CD4-positive, alpha-beta T cell (primary cell): ENCODE measurements around the gene SMARCA2. TPM values are rescaled to one million over a fixed set of nuclear protein-coding genes. Genes with fewer than 3 reads are reported as not detected.

ENCODE experiments used
- ATAC-seq: fragments of 200-7000 bp; cut with Tn5 transposase; one replicate; pipeline ENCODE4 v1.10.0; 2022; ENCODE audit warnings: mild to moderate bottlenecking; ENCODE audit not compliant: poor library complexity
- CTCF ChIA-PET: fragments of 350-600 bp; sonication (Branson Sonifier 250); formaldehyde crosslinking; loops from one replicate; lab custom pipeline; 2021; ENCODE audit warnings: antibody characterized with exemption, inconsistent platforms; lab: Charles Lee
- POLR2A ChIA-PET: fragments of 350-600 bp; sonication (Branson Sonifier 250); formaldehyde crosslinking; loops from one replicate; lab custom pipeline; 2021; ENCODE audit warnings: antibody characterized with exemption, inconsistent platforms; lab: Charles Lee
- DNase-seq, 14 experiments: peaks; one replicate each; pipeline ENCODE4 v3.0.0-alpha.2; 2013 to 2020; ENCODE audit warnings: mixed read lengths in 2 of 14
- H3K27ac ChIP-seq, 2 donors: one replicate each; pipeline versions ENCODE4 v1.5.1 to v1.7.0; 2013; ENCODE audit warnings: low read length in 2 of 2, low read depth in 1 of 2, mild to moderate bottlenecking in 1 of 2
- H3K27me3 ChIP-seq, 2 experiments: 1 replicate in 1 of 2; 2 replicates in 1 of 2; pipeline versions ENCODE4 v1.6.1 to v1.7.0; 2013; ENCODE audit warnings: low read length in 2 of 2, control low read depth in 1 of 2, mild to moderate bottlenecking in 1 of 2, moderate library complexity in 1 of 2; ENCODE audit not compliant: insufficient read depth in 2 of 2, control insufficient read depth in 1 of 2
- H3K36me3 ChIP-seq: one replicate; pipeline ENCODE4 v1.6.1; 2013; ENCODE audit warnings: low read length, control low read depth; ENCODE audit not compliant: insufficient read depth
- H3K4me1 ChIP-seq: one replicate; pipeline ENCODE4 v1.6.1; 2013; ENCODE audit warnings: low read length, control low read depth; ENCODE audit not compliant: insufficient read depth
- H3K4me3 ChIP-seq: one replicate; pipeline ENCODE4 v1.5.1; 2013; ENCODE audit warnings: mild to moderate bottlenecking, low read length, moderate library complexity
- H3K9me3 ChIP-seq, 2 experiments: 1 replicate in 1 of 2; 2 replicates in 1 of 2; pipeline versions ENCODE4 v1.6.1 to v1.7.0; 2013; ENCODE audit warnings: low read length in 2 of 2, mild to moderate bottlenecking in 2 of 2, control low read depth in 1 of 2, moderate library complexity in 1 of 2; ENCODE audit not compliant: control insufficient read depth in 1 of 2, insufficient read depth in 1 of 2
- H3K27ac Mint-ChIP-seq: one replicate; pipeline ENCODE4 v1.8.0; 2020; ENCODE audit warnings: mixed read lengths
- H3K27me3 Mint-ChIP-seq: one replicate; pipeline ENCODE4 v1.8.0; 2021; ENCODE audit warnings: mixed read lengths
- H3K36me3 Mint-ChIP-seq: one replicate; pipeline ENCODE4 v1.8.0; 2021; ENCODE audit warnings: low read depth, mixed read lengths
- H3K4me1 Mint-ChIP-seq: one replicate; pipeline ENCODE4 v1.8.0; 2021; ENCODE audit warnings: low read depth, mixed read lengths
- H3K4me3 Mint-ChIP-seq: one replicate; pipeline ENCODE4 v1.8.0; 2020; ENCODE audit warnings: mild to moderate bottlenecking, mixed read lengths
- H3K9me3 Mint-ChIP-seq: one replicate; pipeline ENCODE4 v1.8.0; 2020; ENCODE audit warnings: mixed read lengths
- CTCF ChIP-seq: fragments of 200-600 bp; IDR thresholded peaks from one replicate; pipeline ENCODE4 v1.8.0; 2022; ENCODE audit warnings: antibody characterized with exemption, mild to moderate bottlenecking
- intact Hi-C, 2 experiments: fragments of 100-400 bp; cut with DNase I in 1 of 2; cut with micrococcal nuclease in 1 of 2; formaldehyde crosslinking; loops; one replicate each; pipeline versions ENCODE4 v1.15.1 to v1.9.0; 2023 to 2025; cut with DNase I, micrococcal nuclease
- total RNA-seq, 174 experiments: library from RNA in 2 of 174; stranded (reverse) in 2 of 174; gene quantifications; one replicate each; pipeline ENCODE4 v1.2.3 and lab custom pipeline; 2021 to 2026

Gene SMARCA2
- total RNA-seq, 2 experiments from 2014 or later = 268 to 272 TPM

DNA sequence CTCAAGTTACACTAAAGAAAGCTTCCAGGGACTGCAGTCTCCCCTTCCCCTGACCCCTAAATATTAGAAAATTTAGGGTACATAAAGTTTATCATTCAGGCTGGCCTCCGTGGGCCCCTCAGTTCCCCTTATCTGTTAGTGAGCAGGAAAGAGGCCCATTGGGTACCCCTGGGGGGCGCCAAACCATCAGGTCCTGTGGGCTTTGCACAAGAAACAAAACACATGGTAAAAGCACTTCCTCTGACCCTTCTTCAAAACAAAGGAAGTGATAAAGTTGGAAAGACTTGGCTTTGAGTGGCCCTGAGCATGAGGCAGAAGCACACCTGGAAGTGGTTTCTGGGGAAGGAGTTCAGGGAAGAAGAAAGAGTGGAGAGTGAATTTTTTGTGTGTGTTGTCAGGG lies 213.0 kb downstream of the SMARCA2 start:
- no peak overlapping the region for H3K4me3 ChIP-seq
- H3K4me1 ChIP-seq = no peaks in the 10 kb centered on the region
- TF ChIP-seq CTCF = no peak
- H3K4me3 Mint-ChIP-seq = no peak overlapping the region
- POLR2A ChIA-PET = no interaction called here
- DNase-seq (no peak), ATAC-seq (no peak)
- H3K36me3 ChIP-seq = no peaks in the 10 kb centered on the region
- no peaks in the 10 kb centered on the region for H3K27me3 ChIP-seq
- CTCF ChIA-PET = no interaction called here
- intact Hi-C loops = loop anchor here in 1 of 2 experiments (5.0 kb wide), 1 partner anchor 366 kb away; no protein-coding TSS in a partner anchor
- H3K27me3 Mint-ChIP-seq = no peaks in the 10 kb centered on the region
- peaks cover 5% of the 10 kb centered on the region for H3K9me3 Mint-ChIP-seq
- no peak overlapping the region for H3K27ac Mint-ChIP-seq
- no peak overlapping the region for H3K27ac ChIP-seq
- H3K9me3 ChIP-seq = no peaks in the 10 kb centered on the region
- no peaks in the 10 kb centered on the region for H3K36me3 Mint-ChIP-seq
- no peaks in the 10 kb centered on the region for H3K4me1 Mint-ChIP-seq

- Mint-ChIP-seq H3K27me3 (no peaks in the 10 kb centered on the region), H3K4me3 (no peak overlapping the region), H3K9me3 (peaks cover 5% of the 10 kb centered on the region), H3K4me1 (no peaks in the 10 kb centered on the region), H3K27ac (no peak overlapping the region), H3K36me3 (no peaks in the 10 kb centered on the region)
- no peaks in the 10 kb centered on the region for H3K4me1 ChIP-seq
- ATAC-seq (no peak), DNase-seq (no peak)
- no peak for TF ChIP-seq CTCF
- ChIA-PET CTCF (no interaction called here), POLR2A (no interaction called here)
- no peaks in the 10 kb centered on the region for H3K27me3 ChIP-seq
- no peak overlapping the region for H3K4me3 ChIP-seq
- H3K36me3 ChIP-seq = no peaks in the 10 kb centered on the region
- H3K9me3 ChIP-seq = no peaks in the 10 kb centered on the region
- H3K27ac ChIP-seq = no peak overlapping the region
- intact Hi-C loops = loop anchor here in 1 of 2 experiments (5.0 kb wide), 1 partner anchor 366 kb away; no protein-coding TSS in a partner anchor
These were observed 213.5 kb downstream of the SMARCA2 start for GRCh38 chr9:2228641-2229040.

- Mint-ChIP-seq H3K27ac (no peak overlapping the region), H3K4me1 (no peaks in the 10 kb centered on the region), H3K27me3 (no peaks in the 10 kb centered on the region), H3K36me3 (no peaks in the 10 kb centered on the region), H3K9me3 (peaks cover 5% of the 10 kb centered on the region), H3K4me3 (no peak overlapping the region)
- no peaks in the 10 kb centered on the region for H3K4me1 ChIP-seq
- no peaks in the 10 kb centered on the region for H3K36me3 ChIP-seq
- H3K9me3 ChIP-seq = no peaks in the 10 kb centered on the region
- intact Hi-C loops = loop anchor here in 1 of 2 experiments (5.0 kb wide), 1 partner anchor 367 kb away; no protein-coding TSS in a partner anchor
- no peaks in the 10 kb centered on the region for H3K27me3 ChIP-seq
- no peak overlapping the region for H3K4me3 ChIP-seq
- ChIA-PET POLR2A (no interaction called here), CTCF (no interaction called here)
- DNase-seq (no peak), ATAC-seq (no peak)
- H3K27ac ChIP-seq = no peak overlapping the region
- TF ChIP-seq CTCF = no peak
These were observed 214.1 kb downstream of the SMARCA2 start for GRCh38 chr9:2229109-2229721.
